GM10266 (cell line): ENCODE data around the gene LMF1.

Source experiments
- DNase-seq: peaks from one replicate; pipeline ENCODE4 v3.0.0; 2012; ENCODE audit errors: extremely low spot score
- CTCF ChIP-seq: IDR thresholded peaks from 2 replicates; pipeline ENCODE4 v1.5.1; 2012; ENCODE audit warnings: mild to moderate bottlenecking, low read depth; ENCODE audit not compliant: control insufficient read depth, insufficient read depth; ENCODE audit errors: missing control alignments

Gene LMF1

DNA sequence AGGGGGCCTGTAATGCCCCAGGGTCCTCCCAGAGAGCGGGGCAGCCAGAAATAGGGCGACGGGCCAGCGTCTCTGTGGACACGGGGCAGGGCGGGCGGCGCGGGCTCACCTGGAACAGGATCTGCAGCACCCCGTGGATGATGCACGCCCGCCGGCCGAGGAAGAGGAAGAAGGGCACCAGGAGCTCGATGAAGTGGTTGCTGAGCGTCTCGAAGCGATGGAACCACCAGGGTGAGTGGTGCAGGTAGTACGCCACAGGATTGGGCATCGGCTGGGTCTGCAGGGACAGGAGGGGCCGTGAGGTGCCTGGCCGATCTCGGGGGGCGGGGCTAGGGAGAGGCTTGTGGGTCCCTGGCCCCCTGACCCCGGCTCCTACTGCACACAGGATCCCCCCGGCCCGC is 91.3 kb downstream of the LMF1 start:
- TF ChIP-seq CTCF = no peak
- DNase-seq = no peak

GRCh38 chr16:878886-879285 is 91.9 kb downstream of the LMF1 start:
- no peak for TF ChIP-seq CTCF
- DNase-seq = no peak

DNA sequence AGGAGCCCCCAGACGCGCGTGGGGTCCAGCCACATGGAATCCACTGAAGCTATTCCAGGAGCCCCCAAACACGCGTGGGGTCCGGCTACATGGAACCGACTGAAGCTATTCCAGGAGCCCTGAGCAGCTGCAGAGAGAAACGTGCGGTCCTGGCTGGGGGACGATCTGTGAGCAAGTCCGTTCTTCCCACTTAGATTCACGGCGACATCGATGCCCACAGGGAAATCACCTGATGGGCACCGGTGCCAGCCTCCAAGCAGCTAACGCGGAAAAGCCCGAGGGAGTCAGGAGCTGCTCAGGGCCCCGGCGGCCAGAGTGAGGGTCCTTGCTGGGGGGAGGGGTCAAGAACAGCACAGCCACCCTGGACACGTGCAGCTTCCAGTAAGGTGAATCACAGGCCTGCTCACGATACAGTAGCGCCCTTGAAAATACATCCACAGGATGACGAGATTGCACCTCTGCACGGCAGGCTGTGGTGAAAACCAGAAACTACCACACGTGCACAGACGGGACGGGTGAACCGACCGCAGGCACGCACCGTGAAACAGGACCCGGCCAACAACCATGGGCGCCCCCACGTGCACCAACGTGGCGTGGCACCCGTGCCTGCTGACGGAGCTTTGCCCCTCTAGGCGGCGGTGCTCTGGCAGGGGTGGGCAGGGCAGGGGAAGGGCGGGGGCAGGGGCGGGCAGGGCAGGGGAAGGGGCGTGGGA is 92.6 kb downstream of the LMF1 start:
- DNase-seq = no peak
- no peak for TF ChIP-seq CTCF

- no peak for DNase-seq
- TF ChIP-seq CTCF = no peak
These were observed 93.3 kb downstream of the LMF1 start for GRCh38 chr16:877242-878071.

GRCh38 chr16:876523-877241 is 94.1 kb downstream of the LMF1 start:
- TF ChIP-seq CTCF = no peak
- no peak for DNase-seq

DNA sequence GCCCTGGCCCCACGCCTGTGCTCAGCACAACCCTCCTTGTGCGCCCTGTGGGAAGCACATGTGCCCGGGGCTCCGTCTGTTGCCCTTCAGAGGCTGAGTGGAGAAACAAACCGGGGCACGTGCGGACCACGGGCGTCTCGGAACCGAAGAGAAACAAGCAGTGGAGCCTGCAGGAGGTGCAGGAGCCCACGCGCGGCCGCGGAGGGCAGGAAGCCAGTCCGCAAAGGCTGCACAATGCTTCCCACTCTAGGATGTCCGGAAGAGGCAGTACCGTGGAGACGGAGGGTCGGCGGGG is 94.8 kb downstream of the LMF1 start:
- no peak for DNase-seq
- TF ChIP-seq CTCF = no peak
